CD4-positive, alpha-beta T cell (primary cell): Measurements from ENCODE around the gene TPH2. TPM values are rescaled to one million over a fixed set of nuclear protein-coding genes. Genes with fewer than 3 reads are reported as not detected.

Source experiments
- ATAC-seq: fragments of 200-7000 bp; cut with Tn5 transposase; one replicate; pipeline ENCODE4 v1.10.0; 2022; ENCODE audit warnings: mild to moderate bottlenecking; ENCODE audit not compliant: poor library complexity
- CTCF ChIA-PET: fragments of 350-600 bp; sonication (Branson Sonifier 250); formaldehyde crosslinking; loops from one replicate; lab custom pipeline; 2021; ENCODE audit warnings: antibody characterized with exemption, inconsistent platforms; lab: Charles Lee
- POLR2A ChIA-PET: fragments of 350-600 bp; sonication (Branson Sonifier 250); formaldehyde crosslinking; loops from one replicate; lab custom pipeline; 2021; ENCODE audit warnings: antibody characterized with exemption, inconsistent platforms; lab: Charles Lee
- DNase-seq, 14 experiments: peaks; one replicate each; pipeline ENCODE4 v3.0.0-alpha.2; 2013 to 2020; ENCODE audit warnings: mixed read lengths in 2 of 14
- H3K27ac ChIP-seq, 2 donors: one replicate each; pipeline versions ENCODE4 v1.5.1 to v1.7.0; 2013; ENCODE audit warnings: low read length in 2 of 2, low read depth in 1 of 2, mild to moderate bottlenecking in 1 of 2
- H3K27me3 ChIP-seq, 2 experiments: 1 replicate in 1 of 2; 2 replicates in 1 of 2; pipeline versions ENCODE4 v1.6.1 to v1.7.0; 2013; ENCODE audit warnings: low read length in 2 of 2, control low read depth in 1 of 2, mild to moderate bottlenecking in 1 of 2, moderate library complexity in 1 of 2; ENCODE audit not compliant: insufficient read depth in 2 of 2, control insufficient read depth in 1 of 2
- H3K36me3 ChIP-seq: one replicate; pipeline ENCODE4 v1.6.1; 2013; ENCODE audit warnings: low read length, control low read depth; ENCODE audit not compliant: insufficient read depth
- H3K4me1 ChIP-seq: one replicate; pipeline ENCODE4 v1.6.1; 2013; ENCODE audit warnings: low read length, control low read depth; ENCODE audit not compliant: insufficient read depth
- H3K4me3 ChIP-seq: one replicate; pipeline ENCODE4 v1.5.1; 2013; ENCODE audit warnings: mild to moderate bottlenecking, low read length, moderate library complexity
- H3K9me3 ChIP-seq, 2 experiments: 1 replicate in 1 of 2; 2 replicates in 1 of 2; pipeline versions ENCODE4 v1.6.1 to v1.7.0; 2013; ENCODE audit warnings: low read length in 2 of 2, mild to moderate bottlenecking in 2 of 2, control low read depth in 1 of 2, moderate library complexity in 1 of 2; ENCODE audit not compliant: control insufficient read depth in 1 of 2, insufficient read depth in 1 of 2
- H3K27ac Mint-ChIP-seq: one replicate; pipeline ENCODE4 v1.8.0; 2020; ENCODE audit warnings: mixed read lengths
- H3K27me3 Mint-ChIP-seq: one replicate; pipeline ENCODE4 v1.8.0; 2021; ENCODE audit warnings: mixed read lengths
- H3K36me3 Mint-ChIP-seq: one replicate; pipeline ENCODE4 v1.8.0; 2021; ENCODE audit warnings: low read depth, mixed read lengths
- H3K4me1 Mint-ChIP-seq: one replicate; pipeline ENCODE4 v1.8.0; 2021; ENCODE audit warnings: low read depth, mixed read lengths
- H3K4me3 Mint-ChIP-seq: one replicate; pipeline ENCODE4 v1.8.0; 2020; ENCODE audit warnings: mild to moderate bottlenecking, mixed read lengths
- H3K9me3 Mint-ChIP-seq: one replicate; pipeline ENCODE4 v1.8.0; 2020; ENCODE audit warnings: mixed read lengths
- intact Hi-C, 2 experiments: fragments of 100-400 bp; cut with DNase I in 1 of 2; cut with micrococcal nuclease in 1 of 2; formaldehyde crosslinking; loops; one replicate each; pipeline versions ENCODE4 v1.15.1 to v1.9.0; 2023 to 2025; cut with DNase I, micrococcal nuclease
- total RNA-seq, 174 experiments: library from RNA in 2 of 174; stranded (reverse) in 2 of 174; gene quantifications; one replicate each; pipeline ENCODE4 v1.2.3 and lab custom pipeline; 2021 to 2026
- TF ChIP-seq, protein P1 (sequence below): fragments of 200-600 bp; IDR thresholded peaks from one replicate; pipeline ENCODE4 v1.8.0; 2022; ENCODE audit warnings: antibody characterized with exemption, mild to moderate bottlenecking

TPH2 gene
- total RNA-seq, 2 experiments from 2014 or later = not detected

DNA sequence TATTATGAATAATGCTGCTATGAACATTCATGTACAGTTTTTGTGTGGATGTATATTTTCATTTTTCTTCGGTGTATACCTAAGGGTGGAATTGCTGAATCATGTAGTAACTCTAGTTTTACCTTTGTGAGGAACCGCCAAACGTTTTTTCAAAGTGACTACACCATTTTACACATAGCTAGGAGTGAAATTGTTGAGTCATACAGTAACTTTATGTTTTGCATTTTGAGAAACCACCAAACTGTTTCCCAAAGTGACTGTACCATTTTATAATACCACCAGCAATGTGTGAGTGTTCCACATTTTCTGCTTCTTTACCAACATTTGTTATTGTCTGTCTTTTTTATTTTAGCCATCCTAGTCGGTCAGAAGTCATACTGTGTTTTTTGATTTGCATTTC is 3.1 kb upstream of the TPH2 start:
- Histone ChIP-seq H3K9me3 (no peaks in the 10 kb centered on the region), H3K27ac (no peak overlapping the region), H3K27me3 (peaks cover 12 to 33% of the 10 kb centered on the region in 2 experiments), H3K4me3 (no peak overlapping the region), H3K4me1 (no peaks in the 10 kb centered on the region), H3K36me3 (no peaks in the 10 kb centered on the region)
- ATAC-seq (no peak), DNase-seq (no peak)
- intact Hi-C loops = no loop called here
- Mint-ChIP-seq H3K9me3 (no peaks in the 10 kb centered on the region), H3K36me3 (no peaks in the 10 kb centered on the region), H3K27me3 (peaks cover 51% of the 10 kb centered on the region), H3K4me1 (no peaks in the 10 kb centered on the region), H3K4me3 (no peak overlapping the region), H3K27ac (no peak overlapping the region)
- CTCF ChIA-PET = interaction anchor here (0.6 kb wide), 1 partner anchor 1160 kb away, joined by 4 read pairs; no protein-coding TSS in a partner anchor
- POLR2A ChIA-PET = no interaction called here
- TF ChIP-seq, protein P1, sequence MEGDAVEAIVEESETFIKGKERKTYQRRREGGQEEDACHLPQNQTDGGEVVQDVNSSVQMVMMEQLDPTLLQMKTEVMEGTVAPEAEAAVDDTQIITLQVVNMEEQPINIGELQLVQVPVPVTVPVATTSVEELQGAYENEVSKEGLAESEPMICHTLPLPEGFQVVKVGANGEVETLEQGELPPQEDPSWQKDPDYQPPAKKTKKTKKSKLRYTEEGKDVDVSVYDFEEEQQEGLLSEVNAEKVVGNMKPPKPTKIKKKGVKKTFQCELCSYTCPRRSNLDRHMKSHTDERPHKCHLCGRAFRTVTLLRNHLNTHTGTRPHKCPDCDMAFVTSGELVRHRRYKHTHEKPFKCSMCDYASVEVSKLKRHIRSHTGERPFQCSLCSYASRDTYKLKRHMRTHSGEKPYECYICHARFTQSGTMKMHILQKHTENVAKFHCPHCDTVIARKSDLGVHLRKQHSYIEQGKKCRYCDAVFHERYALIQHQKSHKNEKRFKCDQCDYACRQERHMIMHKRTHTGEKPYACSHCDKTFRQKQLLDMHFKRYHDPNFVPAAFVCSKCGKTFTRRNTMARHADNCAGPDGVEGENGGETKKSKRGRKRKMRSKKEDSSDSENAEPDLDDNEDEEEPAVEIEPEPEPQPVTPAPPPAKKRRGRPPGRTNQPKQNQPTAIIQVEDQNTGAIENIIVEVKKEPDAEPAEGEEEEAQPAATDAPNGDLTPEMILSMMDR = no peak

DNA sequence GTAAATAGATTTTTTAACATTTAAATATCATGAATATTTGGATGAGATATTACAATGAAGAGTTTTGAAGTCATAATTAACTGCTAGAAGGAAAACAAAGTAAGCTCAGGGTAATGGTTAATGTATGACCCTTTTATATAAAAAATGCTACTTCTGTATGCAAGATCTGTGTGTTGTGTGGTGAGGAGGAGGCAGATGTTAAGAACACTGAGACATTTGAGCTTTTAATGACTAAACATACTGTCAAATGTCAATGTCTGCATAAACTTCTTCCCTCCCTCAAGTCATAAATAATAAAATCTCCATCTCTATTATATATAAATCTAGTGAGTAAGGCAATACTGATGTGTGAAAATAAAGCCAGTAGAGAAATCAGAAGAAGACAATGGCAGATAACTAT is 1.4 kb downstream of the TPH2 start:
- H3K4me1 Mint-ChIP-seq = no peaks in the 10 kb centered on the region
- ATAC-seq (no peak), DNase-seq (no peak)
- TF ChIP-seq, protein P1 = no peak
- Histone ChIP-seq H3K4me3 (no peak overlapping the region), H3K27me3 (peaks cover 15 to 58% of the 10 kb centered on the region in 2 experiments), H3K27ac (no peak overlapping the region), H3K9me3 (no peaks in the 10 kb centered on the region), H3K36me3 (no peaks in the 10 kb centered on the region), H3K4me1 (no peaks in the 10 kb centered on the region)
- no peaks in the 10 kb centered on the region for H3K9me3 Mint-ChIP-seq
- no peaks in the 10 kb centered on the region for H3K36me3 Mint-ChIP-seq
- H3K27ac Mint-ChIP-seq = no peak overlapping the region
- intact Hi-C loops = no loop called here
- ChIA-PET CTCF (no interaction called here), POLR2A (no interaction called here)
- H3K27me3 Mint-ChIP-seq = peaks cover 92% of the 10 kb centered on the region
- no peak overlapping the region for H3K4me3 Mint-ChIP-seq

DNA sequence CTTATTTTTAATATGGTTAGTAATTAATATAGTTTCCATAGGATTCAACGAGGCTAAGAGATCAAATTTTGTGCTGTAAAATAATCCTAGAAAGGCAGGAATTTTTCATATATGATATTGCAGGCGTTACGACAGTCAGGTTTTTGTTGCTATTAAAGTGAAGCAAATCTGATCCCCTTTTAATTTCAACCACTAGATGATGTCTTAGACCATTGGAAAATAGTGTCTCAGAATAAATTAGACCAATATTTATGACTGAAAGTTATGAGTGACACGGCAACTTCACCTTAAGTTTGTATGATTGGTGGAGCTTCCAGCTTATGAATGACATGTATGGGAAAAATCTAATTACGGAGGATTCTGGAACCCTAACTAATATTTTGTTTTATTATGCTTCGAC is 2.5 kb downstream of the TPH2 start:
- H3K27ac Mint-ChIP-seq = no peak overlapping the region
- ATAC-seq = no peak
- peaks cover 92% of the 10 kb centered on the region for H3K27me3 Mint-ChIP-seq
- H3K9me3 ChIP-seq = no peaks in the 10 kb centered on the region
- TF ChIP-seq, protein P1 = no peak
- intact Hi-C loops = no loop called here
- POLR2A ChIA-PET = no interaction called here
- peaks cover 15 to 66% of the 10 kb centered on the region in 2 experiments for H3K27me3 ChIP-seq
- H3K4me3 ChIP-seq = no peak overlapping the region
- no peak overlapping the region for H3K27ac ChIP-seq
- H3K4me1 Mint-ChIP-seq = no peaks in the 10 kb centered on the region
- CTCF ChIA-PET = no interaction called here
- H3K4me1 ChIP-seq = no peaks in the 10 kb centered on the region
- DNase-seq = no peak
- H3K36me3 ChIP-seq = no peaks in the 10 kb centered on the region
- no peaks in the 10 kb centered on the region for H3K9me3 Mint-ChIP-seq
- H3K36me3 Mint-ChIP-seq = no peaks in the 10 kb centered on the region
- H3K4me3 Mint-ChIP-seq = no peak overlapping the region
